Activated CD8-positive, alpha-beta memory T cell treated with anti-CD3 and anti-CD28 coated beads, Interleukin-2, amount 50 U/mL, for 4 hours (primary cell): ENCODE data around the gene TOP2B.

Experiments used
- DNase-seq: peaks from one replicate; pipeline ENCODE4 v3.0.0-alpha.2; 2020

TOP2B gene

GRCh38 chr3:25555695-25556437, 108.8 kb downstream of the TOP2B start:
- DNase-seq, result no peak

GRCh38 chr3:25554376-25554775, 110.3 kb downstream of the TOP2B start:
- DNase-seq, result no peak

- DNase-seq, result no peak
These were observed 112.5 kb downstream of the TOP2B start for GRCh38 chr3:25552251-25552650.

GRCh38 chr3:25548836-25549235, 115.9 kb downstream of the TOP2B start:
- no peak for DNase-seq

- no peak for DNase-seq
These were observed 116.6 kb downstream of the TOP2B start for GRCh38 chr3:25547943-25548674.
